ENCODE results near the gene MAB21L4.

DNA sequence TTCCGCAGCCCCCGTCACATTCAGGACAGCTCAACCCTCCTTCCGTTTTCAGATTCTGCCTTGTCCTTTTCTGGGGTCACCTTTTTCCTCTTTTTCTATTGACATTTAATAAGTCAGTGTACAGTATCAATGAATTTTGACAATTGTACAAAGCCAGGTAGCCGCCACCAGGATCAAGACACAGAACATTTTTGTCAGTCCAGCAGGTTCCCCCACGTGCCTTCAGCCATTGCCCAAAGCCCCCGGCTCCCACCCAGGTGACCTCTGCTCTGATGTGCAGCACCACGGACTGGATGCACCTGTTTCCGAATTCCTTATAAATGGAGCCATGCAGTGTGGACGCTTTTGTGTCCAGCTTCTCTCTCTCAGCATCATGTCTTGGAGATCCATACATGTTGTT is 40.1 kb upstream of the MAB21L4 start:
- TF ChIP-seq EP300 (IDR thresholded peaks at IDR 0.05): no peak
- no peak for TF ChIP-seq POLR2A (IDR thresholded peaks at IDR 0.05)
